ENCODE measurements around the gene ADGRG1.
"Not testable (repeated sequence)": the region's sequence is repeated elsewhere in the genome, so short reads cannot be mapped to it uniquely, and the experiment has no call there.

The ADGRG1 gene
- total RNA-seq, result 0 to 0.07 reads per million in 2 donors

- peak in 2 of 5 experiments; percentile 17 to 46 for DNase-seq
Measured at GRCh38 chr16:57628008-57628781, at the start of gene ADGRG1. Gene ADGRG1, plus strand, starts transcription at chr16:57628630. Its CDS starts 21,658 bp downstream, at chr16:57650288.

GRCh38 chr16:57579361-57579665 lies 49.1 kb upstream of the ADGRG1 start:
- no peak for DNase-seq

- no peak for DNase-seq
Measured at GRCh38 chr16:57585051-57585687, 43.3 kb upstream of the ADGRG1 start.

GRCh38 chr16:57588831-57589230 lies 39.6 kb upstream of the ADGRG1 start:
- no peak for DNase-seq

- DNase-seq, result peak in 1 of 5 experiments; percentile 64
Measured at GRCh38 chr16:57589374-57589773, 39.1 kb upstream of the ADGRG1 start.

- DNase-seq, result no peak
Measured at GRCh38 chr16:57590654-57591085, 37.8 kb upstream of the ADGRG1 start.

- DNase-seq, result peak in 3 of 5 experiments; percentile 45 to 74 (median 50)
Measured at GRCh38 chr16:57591086-57591869, 37.2 kb upstream of the ADGRG1 start.

GRCh38 chr16:57591870-57592485 lies 36.5 kb upstream of the ADGRG1 start:
- DNase-seq, result no peak

GRCh38 chr16:57592591-57593003 lies 35.8 kb upstream of the ADGRG1 start:
- peak in 4 of 5 experiments; percentile 24 to 96 (median 62) for DNase-seq

GRCh38 chr16:57593021-57593420 lies 35.4 kb upstream of the ADGRG1 start:
- DNase-seq, result no peak

- no peak for DNase-seq
Measured at GRCh38 chr16:57593990-57594389, 34.4 kb upstream of the ADGRG1 start.

GRCh38 chr16:57594531-57595031 lies 33.8 kb upstream of the ADGRG1 start:
- DNase-seq, result no peak

- DNase-seq, result not testable (repeated sequence)
Measured at GRCh38 chr16:57596234-57596633, 32.2 kb upstream of the ADGRG1 start.

- no peak for DNase-seq
Measured at GRCh38 chr16:57598437-57598836, 30.0 kb upstream of the ADGRG1 start.

- DNase-seq, result peak in 1 of 5 experiments; percentile 57
Measured at GRCh38 chr16:57600048-57600835, 28.2 kb upstream of the ADGRG1 start.

GRCh38 chr16:57600952-57601580 lies 27.4 kb upstream of the ADGRG1 start:
- DNase-seq, result no peak

- DNase-seq, result peak in 3 of 5 experiments; percentile 31 to 100 (median 68)
Measured at GRCh38 chr16:57601801-57602478, 26.5 kb upstream of the ADGRG1 start.

GRCh38 chr16:57603115-57604024 lies 25.1 kb upstream of the ADGRG1 start:
- no peak for DNase-seq

- DNase-seq, result no peak
Measured at GRCh38 chr16:57604177-57604576, 24.3 kb upstream of the ADGRG1 start.
